Measurements from ENCODE around the gene C3orf22. TPM values are rescaled to one million over a fixed set of nuclear protein-coding genes. Genes with fewer than 3 reads are reported as not detected.

The C3orf22 gene
- total RNA-seq, 1 donor: not detected

DNA sequence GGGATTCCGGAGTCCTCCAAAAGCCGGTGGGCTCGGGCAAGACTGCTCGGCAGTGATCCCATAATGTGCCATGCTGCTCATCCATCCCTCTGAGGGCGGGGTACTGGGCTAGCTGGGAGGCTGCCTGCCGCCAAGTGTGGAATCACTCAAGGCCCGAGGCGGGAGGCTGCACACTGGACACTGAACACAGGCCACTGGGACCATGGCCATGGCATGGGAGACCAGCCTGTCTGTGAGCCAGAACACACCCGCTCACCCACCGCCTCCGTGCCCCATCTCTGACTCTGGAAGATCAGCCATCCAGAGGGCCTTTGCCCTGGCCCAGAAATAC is 1.4 kb downstream of the C3orf22 start:
- no peak overlapping the region for H3K4me3 ChIP-seq (ENCODE audit: low read depth, low read length)
- TF ChIP-seq, protein P1, sequence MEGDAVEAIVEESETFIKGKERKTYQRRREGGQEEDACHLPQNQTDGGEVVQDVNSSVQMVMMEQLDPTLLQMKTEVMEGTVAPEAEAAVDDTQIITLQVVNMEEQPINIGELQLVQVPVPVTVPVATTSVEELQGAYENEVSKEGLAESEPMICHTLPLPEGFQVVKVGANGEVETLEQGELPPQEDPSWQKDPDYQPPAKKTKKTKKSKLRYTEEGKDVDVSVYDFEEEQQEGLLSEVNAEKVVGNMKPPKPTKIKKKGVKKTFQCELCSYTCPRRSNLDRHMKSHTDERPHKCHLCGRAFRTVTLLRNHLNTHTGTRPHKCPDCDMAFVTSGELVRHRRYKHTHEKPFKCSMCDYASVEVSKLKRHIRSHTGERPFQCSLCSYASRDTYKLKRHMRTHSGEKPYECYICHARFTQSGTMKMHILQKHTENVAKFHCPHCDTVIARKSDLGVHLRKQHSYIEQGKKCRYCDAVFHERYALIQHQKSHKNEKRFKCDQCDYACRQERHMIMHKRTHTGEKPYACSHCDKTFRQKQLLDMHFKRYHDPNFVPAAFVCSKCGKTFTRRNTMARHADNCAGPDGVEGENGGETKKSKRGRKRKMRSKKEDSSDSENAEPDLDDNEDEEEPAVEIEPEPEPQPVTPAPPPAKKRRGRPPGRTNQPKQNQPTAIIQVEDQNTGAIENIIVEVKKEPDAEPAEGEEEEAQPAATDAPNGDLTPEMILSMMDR (IDR thresholded peaks at IDR 0.05; ENCODE audit: insufficient read depth, low read depth, low read length): no peak
- no peak for DNase-seq (ENCODE audit: low read depth)

DNA sequence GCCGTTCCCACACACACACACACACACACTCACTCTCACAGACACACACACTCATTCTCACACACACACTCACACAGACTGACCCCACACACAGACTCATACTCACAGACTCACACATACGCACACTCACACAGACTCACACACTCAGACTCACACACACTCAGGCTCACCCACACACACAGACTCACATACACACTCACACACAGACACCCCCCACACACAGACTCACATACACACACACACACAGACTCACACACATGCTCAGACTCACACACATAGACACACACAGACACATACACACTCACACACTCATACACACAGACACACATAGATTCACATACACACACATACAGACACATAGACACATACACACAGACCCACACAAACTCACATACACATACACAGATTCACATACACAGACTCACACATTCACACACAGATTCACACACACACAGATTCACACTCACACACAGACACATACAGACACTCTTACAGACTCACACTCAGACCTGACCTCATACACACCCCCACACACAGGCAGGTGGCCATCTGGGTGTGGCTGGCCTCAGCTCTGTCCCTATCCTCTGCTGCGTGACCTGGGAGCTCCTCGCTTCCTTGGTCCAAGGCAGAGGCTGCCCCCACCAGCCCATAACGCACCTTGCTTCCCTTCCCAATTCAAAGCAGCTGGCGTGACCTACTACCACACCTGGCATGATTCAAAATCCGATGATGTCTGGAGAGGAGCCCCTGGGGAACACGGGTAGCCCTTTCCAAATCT is 1.9 kb downstream of the C3orf22 start:
- TF ChIP-seq, protein P1 (IDR thresholded peaks at IDR 0.05; ENCODE audit: insufficient read depth, low read depth, low read length): no peak
- no peak for DNase-seq (ENCODE audit: low read depth)
- no peak overlapping the region for H3K4me3 ChIP-seq (ENCODE audit: low read depth, low read length)

DNA sequence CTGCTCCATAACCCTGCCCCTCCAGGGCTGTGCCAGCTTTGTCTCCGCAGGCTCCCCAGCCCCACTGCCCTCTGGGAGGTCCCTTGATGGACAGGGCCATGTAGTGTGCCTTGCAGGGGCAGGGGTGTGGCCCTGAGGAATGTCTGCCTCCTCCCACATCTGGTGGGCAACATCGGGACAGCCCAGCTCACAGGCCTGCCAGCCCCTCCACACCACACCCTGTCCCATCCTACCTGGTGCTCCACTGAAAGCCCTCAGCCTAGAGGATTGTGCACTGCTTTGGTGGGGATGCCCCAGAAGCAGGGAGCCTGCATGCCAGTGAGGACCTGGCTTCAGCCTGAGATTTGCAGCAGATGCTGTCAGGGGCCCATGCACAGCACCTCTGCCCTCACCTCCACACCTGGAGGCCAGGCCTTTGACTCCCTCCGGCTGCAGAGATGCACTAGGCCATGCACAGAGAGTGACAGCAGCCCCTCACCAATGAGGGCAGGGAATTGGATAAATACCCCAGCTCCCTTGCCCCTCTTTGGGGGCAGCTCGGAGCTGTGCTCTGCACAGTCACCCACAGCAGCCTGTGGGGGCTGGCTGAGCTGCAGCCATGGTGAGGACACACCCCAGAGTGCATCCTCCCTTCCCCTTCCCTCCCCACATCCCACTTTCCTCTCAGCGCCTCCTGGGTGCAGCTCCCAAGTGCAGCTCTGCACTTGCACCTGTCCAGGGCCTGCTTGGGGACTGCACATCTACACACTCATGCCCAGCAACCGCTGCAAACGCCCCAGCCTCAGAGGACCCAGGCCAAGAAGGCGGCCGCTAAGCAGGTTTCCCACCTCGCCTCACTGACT is 2.7 kb downstream of the C3orf22 start:
- no peak for DNase-seq (ENCODE audit: low read depth)
- TF ChIP-seq, protein P1 (IDR thresholded peaks at IDR 0.05; ENCODE audit: insufficient read depth, low read depth, low read length): no peak
- no peak overlapping the region for H3K4me3 ChIP-seq (ENCODE audit: low read depth, low read length)

DNA sequence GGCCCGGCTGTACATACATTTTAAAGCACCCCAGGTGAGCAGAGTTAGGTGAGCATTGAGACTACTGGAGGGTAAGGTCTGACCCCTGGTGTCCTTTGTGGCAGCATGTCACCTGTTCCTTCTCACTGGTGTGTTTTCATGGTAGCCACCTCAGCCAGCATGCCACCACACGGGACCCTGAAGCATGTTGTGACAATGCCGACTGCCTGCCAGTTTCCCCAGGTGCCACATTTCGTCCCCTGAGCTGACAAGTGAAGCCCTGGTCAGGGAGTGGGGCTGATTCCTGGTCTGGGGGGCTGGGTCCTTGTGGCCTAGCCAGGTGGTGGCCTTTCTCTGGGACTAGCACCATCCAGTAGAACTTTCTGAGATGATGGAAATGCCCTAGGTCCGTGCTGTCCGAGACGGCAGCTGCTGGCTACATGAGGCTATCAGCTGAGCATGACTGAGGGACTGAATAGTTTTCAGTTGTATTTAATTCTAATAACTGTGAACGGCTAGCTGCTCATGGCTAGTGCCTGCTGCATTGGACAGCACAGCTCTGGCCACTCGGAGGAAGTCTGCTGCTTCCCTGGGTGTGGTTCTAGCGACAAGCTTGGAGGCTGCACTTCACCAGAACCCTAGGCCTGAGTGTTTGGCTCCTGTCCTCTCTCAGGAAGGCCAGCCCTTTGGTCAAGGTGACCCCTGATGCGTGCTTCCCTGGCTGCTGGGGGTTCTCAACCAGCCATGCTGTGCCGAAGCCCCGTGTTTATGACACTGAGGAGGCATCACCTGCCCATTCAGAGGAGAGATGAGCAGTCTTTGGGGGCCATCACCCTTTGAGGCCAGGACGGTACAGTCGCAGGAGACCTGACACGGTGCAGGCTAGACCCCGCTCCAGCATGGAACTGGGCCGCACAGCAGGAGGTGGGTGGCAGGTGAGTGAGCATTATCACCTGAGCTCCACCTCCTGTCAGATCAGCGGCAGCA is 3.9 kb downstream of the C3orf22 start:
- no peak for DNase-seq (ENCODE audit: low read depth)
- TF ChIP-seq, protein P1 (IDR thresholded peaks at IDR 0.05; ENCODE audit: insufficient read depth, low read depth, low read length): no peak
- no peak overlapping the region for H3K4me3 ChIP-seq (ENCODE audit: low read depth, low read length)

DNA sequence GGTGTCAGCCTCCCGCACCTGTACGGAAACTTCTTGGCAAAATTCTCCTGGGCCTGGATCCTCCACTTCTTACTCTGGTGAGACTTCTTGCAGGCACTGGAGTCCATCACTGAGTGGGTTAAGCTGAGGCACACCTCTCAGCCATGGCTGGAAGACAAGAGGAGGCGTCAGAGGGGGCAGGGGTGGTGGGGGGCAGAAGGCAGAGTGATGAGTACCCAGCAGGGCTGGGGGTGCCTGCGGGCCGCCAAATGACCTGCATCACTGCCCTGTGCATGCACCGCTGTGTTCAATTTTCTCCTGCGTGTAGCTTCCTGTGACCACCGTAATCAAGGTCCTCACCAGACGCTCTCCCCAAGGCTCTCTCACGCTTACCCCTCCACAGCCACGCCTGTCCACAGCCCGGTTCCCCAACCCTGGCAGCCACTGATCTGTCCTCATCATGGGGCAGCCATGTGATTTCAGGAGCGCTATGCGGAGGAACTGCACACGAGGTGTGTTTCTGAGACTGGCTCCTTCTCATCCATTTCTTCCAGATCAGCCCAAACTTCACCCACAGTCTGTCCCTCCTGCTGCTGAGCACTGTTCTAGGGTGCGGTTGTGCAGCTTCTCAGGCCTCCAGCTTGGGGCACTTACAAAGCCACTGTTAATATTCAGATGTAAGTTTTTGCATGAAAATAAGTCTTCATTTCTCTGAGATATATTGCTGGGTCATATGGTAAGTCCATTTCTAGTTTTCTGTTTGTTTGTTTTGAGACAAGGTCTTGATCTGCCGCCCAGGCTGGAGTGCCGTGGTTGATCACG is 5.2 kb downstream of the C3orf22 start:
- TF ChIP-seq, protein P1 (IDR thresholded peaks at IDR 0.05; ENCODE audit: insufficient read depth, low read depth, low read length): no peak
- no peak overlapping the region for H3K4me3 ChIP-seq (ENCODE audit: low read depth, low read length)
- DNase-seq (ENCODE audit: low read depth): no peak
